PC-9 (cell line): ENCODE measurements around the gene NR2C1. TPM values are rescaled to one million over a fixed set of nuclear protein-coding genes. Genes with fewer than 3 reads are reported as not detected.
"Not testable (repeated sequence)": the region's sequence is repeated elsewhere in the genome, so short reads cannot be mapped to it uniquely, and the experiment has no call there.

Source experiments
- BruUV-seq: library from RNA; stranded (reverse); fragments of 400-500 nt; replicated peaks from 2 replicates; lab custom pipeline; 2021; lab: Mats Ljungman, UMichigan
- CTCF ChIA-PET: fragments of 300-600 bp; sonication (Branson Sonifier 250); formaldehyde crosslinking; loops from one replicate; lab custom pipeline; 2022; ENCODE audit warnings: antibody characterized with exemption; lab: Charles Lee
- POLR2A ChIA-PET: fragments of 300-600 bp; sonication (Branson Sonifier 250); formaldehyde crosslinking; loops from one replicate; lab custom pipeline; 2022; ENCODE audit warnings: antibody characterized with exemption; ENCODE audit not compliant: unreplicated experiment; lab: Charles Lee
- DNase-seq, 2 experiments: peaks; one replicate each; pipeline versions ENCODE4 v3.0.0 to v3.0.0-alpha.2; 2015 to 2022; ENCODE audit warnings: mixed read lengths in 1 of 2
- H2AFZ ChIP-seq: fragments of 200-600 bp; sonication (generic); 2 replicates; pipeline ENCODE4 v1.8.1; 2017; ENCODE audit warnings: antibody characterized with exemption
- H3F3A ChIP-seq: fragments of 200-600 bp; sonication (generic); 2 replicates; pipeline ENCODE4 v1.8.1; 2017; ENCODE audit warnings: antibody characterized with exemption, mild to moderate bottlenecking, low read depth; ENCODE audit not compliant: insufficient read depth
- H3K27ac ChIP-seq: fragments of 200-600 bp; sonication (generic); 2 replicates; pipeline ENCODE4 v1.6.1; 2016; ENCODE audit warnings: mixed run types
- H3K27me3 ChIP-seq: fragments of 200-600 bp; sonication (generic); 2 replicates; pipeline ENCODE4 v1.6.1; 2016; ENCODE audit warnings: low read depth, mixed run types; ENCODE audit not compliant: insufficient read depth
- H3K36me3 ChIP-seq: fragments of 200-600 bp; sonication (generic); 2 replicates; pipeline ENCODE4 v1.6.1; 2016; ENCODE audit warnings: low read depth, mixed run types
- H3K4me1 ChIP-seq: fragments of 200-600 bp; sonication (generic); replicated peaks from 2 replicates; pipeline ENCODE4 v1.6.1; 2016; ENCODE audit warnings: mixed run types; ENCODE audit not compliant: insufficient read depth
- H3K4me2 ChIP-seq: fragments of 200-600 bp; sonication (generic); 2 replicates; pipeline ENCODE4 v1.6.1; 2017; ENCODE audit warnings: mixed run types
- H3K4me3 ChIP-seq: fragments of 200-600 bp; sonication (generic); 2 replicates; pipeline ENCODE4 v1.6.1; 2016; ENCODE audit warnings: mixed run types
- H3K79me2 ChIP-seq: fragments of 200-600 bp; sonication (generic); 2 replicates; pipeline ENCODE4 v1.6.1; 2017; ENCODE audit warnings: low read depth, mixed run types
- H3K9me2 ChIP-seq: fragments of 200-600 bp; sonication (generic); 2 replicates; pipeline ENCODE4 v1.8.1; 2017; ENCODE audit warnings: mild to moderate bottlenecking; ENCODE audit not compliant: insufficient read depth
- H3K9me3 ChIP-seq: fragments of 200-600 bp; sonication (generic); 2 replicates; pipeline ENCODE4 v1.8.1; 2016; ENCODE audit warnings: low read depth; ENCODE audit not compliant: insufficient read depth
- H4K20me1 ChIP-seq: fragments of 200-600 bp; sonication (generic); 2 replicates; pipeline ENCODE4 v1.8.1; 2017; ENCODE audit not compliant: insufficient read depth
- EZH2 ChIP-seq: fragments of 200-600 bp; sonication (generic); IDR thresholded peaks from 2 replicates; pipeline ENCODE4 v1.8.0; 2017; ENCODE audit warnings: antibody characterized with exemption, low read depth
- intact Hi-C: fragments of 100-400 bp; cut with micrococcal nuclease; formaldehyde crosslinking; loops from one replicate; pipeline ENCODE4 v1.10.0; 2022; ENCODE audit not compliant: unreplicated experiment
- total RNA-seq: library from RNA; stranded (reverse); gene quantifications from 2 replicates; pipeline ENCODE4 v1.2.3, GENCODE V29; 2021
- TF ChIP-seq, protein P1 (sequence below): fragments of 200-600 bp; sonication (generic); conservative IDR thresholded peaks from 2 replicates; pipeline ENCODE4 v1.6.1; 2017; ENCODE audit warnings: mixed run types, antibody characterized with exemption, mild to moderate bottlenecking, moderate library complexity

Gene NR2C1
- total RNA-seq, 1 experiment from 2014 or later = 26.4 TPM

DNA sequence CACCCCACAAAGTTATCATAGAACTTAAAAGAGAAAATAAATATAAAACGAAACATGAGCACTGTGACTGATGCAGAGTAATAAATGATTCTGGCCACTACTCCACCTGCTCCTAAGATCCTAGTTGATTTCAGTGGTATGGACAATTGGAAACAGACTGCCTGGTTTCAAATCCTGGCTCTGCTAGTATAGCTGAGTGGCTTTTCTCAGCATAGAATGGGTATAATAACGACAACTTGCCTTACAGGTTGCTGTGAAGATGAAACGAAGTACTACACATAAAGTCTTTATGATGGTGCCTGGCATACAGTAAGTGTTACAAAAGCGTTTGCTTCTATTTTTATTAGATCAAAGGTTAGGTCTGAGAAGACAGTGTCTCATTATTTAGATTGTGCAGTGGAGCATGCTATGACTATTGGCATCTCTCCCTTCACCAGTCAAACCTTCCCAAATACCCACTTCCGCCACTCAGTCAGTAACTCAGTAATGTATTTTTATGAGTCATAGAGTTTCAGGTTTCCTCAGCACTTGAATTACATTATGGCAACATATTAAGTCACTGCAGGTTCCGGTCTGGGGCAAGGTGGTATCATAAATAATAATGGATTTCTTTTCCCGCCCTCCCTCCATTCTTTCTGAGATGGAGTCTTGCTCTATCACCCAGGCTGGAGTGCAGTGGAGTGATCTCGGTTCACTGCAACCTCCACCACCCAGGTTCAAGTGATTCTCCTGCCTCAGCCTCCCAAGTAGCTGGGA is 29.7 kb upstream of the NR2C1 start:
- ChIA-PET POLR2A (interaction anchor here (1.0 kb wide), 1 partner anchor 111 kb away, joined by 5 read pairs; no protein-coding TSS in a partner anchor), CTCF (no interaction called here)
- H3K4me2 ChIP-seq = peak overlapping the region; percentile 74
- peak overlapping the region; percentile 20; the same call in 1 of the 2 replicates for H2AFZ ChIP-seq
- peak; percentile 51 to 98 for DNase-seq
- intact Hi-C loops = loop anchor here (2.0 kb wide), 1 partner anchor 14 kb away; no protein-coding TSS in a partner anchor
- BruUV-seq = no TSS peak
- TF ChIP-seq, protein P1, sequence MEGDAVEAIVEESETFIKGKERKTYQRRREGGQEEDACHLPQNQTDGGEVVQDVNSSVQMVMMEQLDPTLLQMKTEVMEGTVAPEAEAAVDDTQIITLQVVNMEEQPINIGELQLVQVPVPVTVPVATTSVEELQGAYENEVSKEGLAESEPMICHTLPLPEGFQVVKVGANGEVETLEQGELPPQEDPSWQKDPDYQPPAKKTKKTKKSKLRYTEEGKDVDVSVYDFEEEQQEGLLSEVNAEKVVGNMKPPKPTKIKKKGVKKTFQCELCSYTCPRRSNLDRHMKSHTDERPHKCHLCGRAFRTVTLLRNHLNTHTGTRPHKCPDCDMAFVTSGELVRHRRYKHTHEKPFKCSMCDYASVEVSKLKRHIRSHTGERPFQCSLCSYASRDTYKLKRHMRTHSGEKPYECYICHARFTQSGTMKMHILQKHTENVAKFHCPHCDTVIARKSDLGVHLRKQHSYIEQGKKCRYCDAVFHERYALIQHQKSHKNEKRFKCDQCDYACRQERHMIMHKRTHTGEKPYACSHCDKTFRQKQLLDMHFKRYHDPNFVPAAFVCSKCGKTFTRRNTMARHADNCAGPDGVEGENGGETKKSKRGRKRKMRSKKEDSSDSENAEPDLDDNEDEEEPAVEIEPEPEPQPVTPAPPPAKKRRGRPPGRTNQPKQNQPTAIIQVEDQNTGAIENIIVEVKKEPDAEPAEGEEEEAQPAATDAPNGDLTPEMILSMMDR = no peak
- no peak for TF ChIP-seq EZH2
- H3K36me3 ChIP-seq = 0 out of 2 replicates have a peak, but pooled peaks cover 17% of the 10 kb centered on the region
- no peaks in the 10 kb centered on the region for H4K20me1 ChIP-seq
- peaks cover 49% of the 10 kb centered on the region for H3F3A ChIP-seq
- peaks cover 64% of the 10 kb centered on the region for H3K4me1 ChIP-seq
- no peaks in the 10 kb centered on the region for H3K9me3 ChIP-seq
- no peaks in the 10 kb centered on the region for H3K9me2 ChIP-seq
- H3K79me2 ChIP-seq = no peaks in the 10 kb centered on the region
- H3K27me3 ChIP-seq = no peaks in the 10 kb centered on the region
- H3K27ac ChIP-seq = peak overlapping the region; percentile 88
- H3K4me3 ChIP-seq = peak overlapping the region; percentile 33; the same call in 1 of the 2 replicates

DNA sequence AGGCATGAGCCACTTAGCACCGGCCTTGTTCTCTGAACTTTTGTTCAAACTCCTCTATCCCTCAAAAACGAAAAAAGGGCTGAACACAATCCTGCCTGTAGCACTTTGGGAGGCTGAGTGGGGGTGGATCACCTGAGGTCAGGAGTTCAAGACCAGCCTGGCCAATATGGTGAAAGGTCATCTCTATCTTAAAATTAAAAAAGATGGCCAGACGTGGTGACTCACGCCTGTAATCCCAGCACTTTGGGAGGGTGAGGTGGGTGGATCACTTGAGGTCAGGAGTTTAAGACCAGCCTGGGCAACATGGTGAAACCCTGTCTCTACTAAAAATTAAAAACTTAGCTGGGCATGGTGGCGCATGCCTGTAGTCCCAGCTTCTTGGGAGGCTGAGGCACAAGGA is 28.5 kb upstream of the NR2C1 start:
- BruUV-seq, H3K9me2 ChIP-seq, H3K79me2 ChIP-seq, H3K27me3 ChIP-seq, H2AFZ ChIP-seq, H4K20me1 ChIP-seq, H3K4me3 ChIP-seq, H3K9me3 ChIP-seq: not testable (repeated sequence)
- intact Hi-C loops = loop anchor here (2.0 kb wide), 1 partner anchor 15 kb away; no protein-coding TSS in a partner anchor
- peak in 1 of 2 experiments; percentile 36 for DNase-seq
- Histone ChIP-seq H3K27ac (peak overlapping the region; percentile 88), H3F3A (peaks cover 56% of the 10 kb centered on the region), H3K4me1 (peaks cover 75% of the 10 kb centered on the region), H3K36me3 (peaks cover 12% of the 10 kb centered on the region), H3K4me2 (peak overlapping the region; percentile 74)
- POLR2A ChIA-PET = interaction anchor here (1.0 kb wide), 1 partner anchor 112 kb away, joined by 5 read pairs; no protein-coding TSS in a partner anchor
- CTCF ChIA-PET = interaction anchor here (0.6 kb wide), 1 partner anchor 29 kb away, joined by 3 read pairs; no protein-coding TSS in a partner anchor

GRCh38 chr12:95100264-95101190 is 27.1 kb upstream of the NR2C1 start:
- peaks cover 18% of the 10 kb centered on the region for H3K36me3 ChIP-seq

More at GRCh38 chr12:95100264-95101190, 27.1 kb upstream of the NR2C1 start:
- no peak for TF ChIP-seq EZH2
- TF ChIP-seq, protein P1 = no peak
- no peak overlapping the region for H3K4me2 ChIP-seq
- POLR2A ChIA-PET = no interaction called here
- H3K9me3 ChIP-seq = no peaks in the 10 kb centered on the region
- no peak overlapping the region for H2AFZ ChIP-seq
- no peaks in the 10 kb centered on the region for H3K27me3 ChIP-seq
- no peak for DNase-seq
- H3K4me1 ChIP-seq = peaks cover 79% of the 10 kb centered on the region
- no peaks in the 10 kb centered on the region for H3K9me2 ChIP-seq
- no peak overlapping the region for H3K27ac ChIP-seq
- H3F3A ChIP-seq = peaks cover 56% of the 10 kb centered on the region
- H3K4me3 ChIP-seq = no peak overlapping the region
- no TSS peak for BruUV-seq
- no peaks in the 10 kb centered on the region for H4K20me1 ChIP-seq
- intact Hi-C loops = no loop called here
- CTCF ChIA-PET = interaction anchor here (0.6 kb wide), 1 partner anchor 1173 kb away, joined by 5 read pairs; no protein-coding TSS in a partner anchor
- H3K79me2 ChIP-seq = no peaks in the 10 kb centered on the region
